Psoas muscle (tissue), 8 donors: ENCODE data around the gene MYO9B. TPM values are rescaled to one million over a fixed set of nuclear protein-coding genes. Genes with fewer than 3 reads are reported as not detected.

ENCODE experiments used
- ATAC-seq, 4 donors: fragments of 200-7000 bp; cut with Tn5 transposase; one replicate each; pipeline ENCODE4 v1.9.1; 2020; ENCODE audit warnings: moderate library complexity in 3 of 4, mild to moderate bottlenecking in 2 of 4
- DNase-seq, 2 donors: peaks; one replicate each; pipeline ENCODE4 v3.0.0-alpha.2; 2020
- H3K27ac ChIP-seq: fragments of 200-600 bp; one replicate; pipeline ENCODE4 v1.8.0; 2022
- H3K27me3 ChIP-seq, 3 donors: fragments of 200-600 bp in 1 of 3; one replicate each; pipeline versions ENCODE4 v1.6.1 to v1.8.0; 2013 to 2022; ENCODE audit warnings: low read length in 2 of 3, mild to moderate bottlenecking in 2 of 3, moderate library complexity in 1 of 3; ENCODE audit not compliant: insufficient read depth in 3 of 3
- H3K36me3 ChIP-seq, 2 donors: fragments of 200-600 bp in 1 of 2; one replicate each; pipeline versions ENCODE4 v1.6.1 to v1.8.0; 2013 to 2022; ENCODE audit warnings: low read depth in 1 of 2, mild to moderate bottlenecking in 1 of 2, moderate library complexity in 1 of 2; ENCODE audit not compliant: insufficient read depth in 1 of 2
- H3K4me1 ChIP-seq: fragments of 200-600 bp; one replicate; pipeline ENCODE4 v1.8.0; 2022
- H3K4me3 ChIP-seq: fragments of 200-600 bp; one replicate; pipeline ENCODE4 v1.8.0; 2022; ENCODE audit warnings: mild to moderate bottlenecking
- H3K9me3 ChIP-seq: fragments of 200-600 bp; one replicate; pipeline ENCODE4 v1.8.0; 2022
- CTCF ChIP-seq: fragments of 200-600 bp; IDR thresholded peaks from one replicate; pipeline ENCODE4 v1.8.0; 2022; ENCODE audit warnings: antibody characterized with exemption
- WGBS, 3 donors: extraction: QIAGEN DNeasy Blood & Tissue Kit; methylation state at CpG; one replicate each; pipeline versions ENCODE4 v1.1.6 to v1.1.7; 2013; 5-methylcytosine and 5-hydroxymethylcytosine counted together
- intact Hi-C, 2 donors: fragments of 100-400 bp; cut with DNase I; formaldehyde crosslinking; loops; one replicate each; pipeline versions ENCODE4 v1.11.0 to v1.14.2; 2022
- polyA plus RNA-seq, 3 donors: library from polyadenylated mRNA; stranded (reverse); fragments of 200-250 nt; gene quantifications; one replicate each; pipeline ENCODE4 v1.2.3, GENCODE V29; 2013
- total RNA-seq, 4 donors: library from RNA; stranded (reverse); fragmentation: NEBNext Ultra II Directional in 2 of 4; extraction: Animal tissue kit (Norgen Biotek cat#: 25700) in 2 of 4; gene quantifications; one replicate each; pipeline versions ENCODE4 v1.2.1 to v1.2.4, GENCODE V29; 2021 to 2023
- donor health status: healthy with polysubstance abuse.
- donor health status: DM: no; HTN: no; CAD: no; lungs with moderate emphysema.
- donor health status: Bipolar disorder and iron deficiency.
- donor health status: healthy.
- donor health status: DM: yes; HTN: yes; CAD: no.
- donor health status: DM: no; HTN: no; CAD: no.
- donor health status: DM: no; HTN: no; CAD: no.
- donor health status: DM: yes; HTN: yes; CAD: no.

The MYO9B gene
- total and polyA plus RNA-seq, 7 donors = 9.0 to 23.7 (median 15.1) TPM

GRCh38 chr19:17063428-17063827 lies 12.1 kb upstream of the MYO9B start:
- no peaks in the 10 kb centered on the region for H3K4me1 ChIP-seq
- no peaks in the 10 kb centered on the region for H3K27me3 ChIP-seq
- 79 to 96% (median 94%) methylated on average over 2 of the region's 2 CpGs for WGBS, 3 donors
- TF ChIP-seq CTCF = no peak
- intact Hi-C loops = no loop called here
- no peak overlapping the region for H3K27ac ChIP-seq
- H3K9me3 ChIP-seq = peaks cover 3% of the 10 kb centered on the region
- ATAC-seq (no peak), DNase-seq (no peak)
- no peak overlapping the region for H3K4me3 ChIP-seq
- H3K36me3 ChIP-seq = peaks cover 0 to 19% of the 10 kb centered on the region in 2 donors

GRCh38 chr19:17069193-17069592 lies 6.4 kb upstream of the MYO9B start:
- WGBS, 3 donors = 83 to 89% (median 89%) methylated on average over 9 of the region's 9 CpGs

GRCh38 chr19:17070421-17070820 lies 5.2 kb upstream of the MYO9B start:
- TF ChIP-seq CTCF = no peak
- peaks cover 7% of the 10 kb centered on the region for H3K4me1 ChIP-seq
- H3K36me3 ChIP-seq = peaks cover 0 to 33% of the 10 kb centered on the region in 2 donors
- intact Hi-C loops = no loop called here
- WGBS, 3 donors = 89 to 91% (median 90%) methylated on average over 12 of the region's 12 CpGs
- ATAC-seq (no peak), DNase-seq (no peak)
- no peak overlapping the region for H3K27ac ChIP-seq
- H3K4me3 ChIP-seq = no peak overlapping the region
- no peaks in the 10 kb centered on the region for H3K27me3 ChIP-seq
- H3K9me3 ChIP-seq = no peaks in the 10 kb centered on the region

More at GRCh38 chr19:17069193-17069592, 6.4 kb upstream of the MYO9B start:
- ATAC-seq = no peak
- TF ChIP-seq CTCF = no peak
- Histone ChIP-seq H3K4me3 (no peak overlapping the region), H3K36me3 (peaks cover 0 to 33% of the 10 kb centered on the region in 2 donors), H3K9me3 (no peaks in the 10 kb centered on the region), H3K27ac (no peak overlapping the region), H3K27me3 (no peaks in the 10 kb centered on the region), H3K4me1 (peaks cover 4% of the 10 kb centered on the region)
- no peak for DNase-seq
- intact Hi-C loops = loop anchor here in 1 of 2 donors (2.0 kb wide), 1 partner anchor 166 kb away; no protein-coding TSS in a partner anchor

GRCh38 chr19:17070912-17071311 lies 4.7 kb upstream of the MYO9B start:
- no peak for DNase-seq
- Histone ChIP-seq H3K27ac (no peak overlapping the region), H3K36me3 (peaks cover 0 to 33% of the 10 kb centered on the region in 2 donors), H3K4me3 (no peak overlapping the region), H3K4me1 (peaks cover 7% of the 10 kb centered on the region), H3K9me3 (no peaks in the 10 kb centered on the region), H3K27me3 (no peaks in the 10 kb centered on the region)
- no peak for ATAC-seq
- intact Hi-C loops = no loop called here
- no peak for TF ChIP-seq CTCF
- WGBS, 3 donors = 88 to 96% (median 91%) methylated on average over 7 of the region's 7 CpGs
